ENCODE results near the gene BRSK1.

The BRSK1 gene

DNA sequence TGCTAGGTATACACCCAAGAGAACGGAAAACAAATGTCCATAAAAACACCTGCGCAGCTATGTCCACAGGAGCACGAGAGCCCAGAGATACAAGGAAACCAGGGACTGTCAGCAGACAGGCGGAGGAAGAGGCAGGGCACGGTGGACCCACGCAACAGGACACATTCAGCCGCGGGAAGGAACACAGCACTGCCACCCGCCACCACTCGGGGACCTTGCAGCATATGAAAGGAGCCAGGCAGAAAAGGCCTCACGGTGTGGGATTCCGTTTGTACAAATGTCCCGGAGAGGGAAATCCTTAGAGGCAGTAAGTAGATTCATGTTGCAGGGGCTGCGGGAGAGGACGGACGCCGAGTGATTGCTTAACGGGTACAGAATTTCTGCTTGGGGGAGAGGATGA is 11.7 kb upstream of the BRSK1 start:
- no peak for FAIRE-seq
- no peak for DNase-seq (ENCODE audit: insufficient read length, low spot score)

DNA sequence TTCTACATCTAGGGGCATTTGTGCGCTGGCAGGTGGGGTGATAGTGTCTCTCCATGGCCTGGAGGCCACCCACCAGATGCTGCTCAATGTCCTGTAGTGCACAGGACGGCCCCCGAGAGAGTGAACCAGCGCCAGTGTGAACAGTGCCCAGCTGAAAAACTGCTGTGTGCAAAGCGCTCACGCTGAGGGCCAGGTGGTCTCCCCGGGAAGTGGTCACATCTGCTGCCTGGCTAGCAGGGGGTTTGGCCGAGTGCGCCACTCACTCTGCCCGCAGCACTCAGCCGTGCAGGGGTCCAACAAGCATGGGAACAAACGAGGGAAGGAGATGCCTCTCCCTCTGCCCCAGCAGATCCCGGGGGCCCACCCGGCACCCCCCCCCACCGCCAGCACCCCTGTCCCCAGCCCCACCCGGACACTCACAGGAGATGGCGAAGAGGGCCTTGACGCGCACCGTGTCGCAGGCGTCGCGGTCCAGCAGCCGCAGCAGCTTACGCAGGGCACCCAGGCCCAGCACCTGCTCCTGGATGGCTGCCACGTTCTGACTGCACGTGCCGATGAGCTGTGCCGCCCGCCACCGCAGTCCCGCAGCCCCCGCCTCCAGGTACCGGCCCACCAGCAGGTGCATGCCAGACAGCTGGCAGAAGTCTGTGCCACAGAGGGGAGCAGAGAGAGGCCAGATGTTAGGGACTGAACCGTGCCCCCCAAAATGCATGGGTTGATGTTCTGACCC is 9.7 kb upstream of the BRSK1 start:
- FAIRE-seq (no peak), DNase-seq (ENCODE audit: insufficient read length, low spot score) (no peak)

- DNase-seq (ENCODE audit: insufficient read length, low spot score): no peak
These were observed 7.7 kb upstream of the BRSK1 start for GRCh38 chr19:55275851-55276719.

DNA sequence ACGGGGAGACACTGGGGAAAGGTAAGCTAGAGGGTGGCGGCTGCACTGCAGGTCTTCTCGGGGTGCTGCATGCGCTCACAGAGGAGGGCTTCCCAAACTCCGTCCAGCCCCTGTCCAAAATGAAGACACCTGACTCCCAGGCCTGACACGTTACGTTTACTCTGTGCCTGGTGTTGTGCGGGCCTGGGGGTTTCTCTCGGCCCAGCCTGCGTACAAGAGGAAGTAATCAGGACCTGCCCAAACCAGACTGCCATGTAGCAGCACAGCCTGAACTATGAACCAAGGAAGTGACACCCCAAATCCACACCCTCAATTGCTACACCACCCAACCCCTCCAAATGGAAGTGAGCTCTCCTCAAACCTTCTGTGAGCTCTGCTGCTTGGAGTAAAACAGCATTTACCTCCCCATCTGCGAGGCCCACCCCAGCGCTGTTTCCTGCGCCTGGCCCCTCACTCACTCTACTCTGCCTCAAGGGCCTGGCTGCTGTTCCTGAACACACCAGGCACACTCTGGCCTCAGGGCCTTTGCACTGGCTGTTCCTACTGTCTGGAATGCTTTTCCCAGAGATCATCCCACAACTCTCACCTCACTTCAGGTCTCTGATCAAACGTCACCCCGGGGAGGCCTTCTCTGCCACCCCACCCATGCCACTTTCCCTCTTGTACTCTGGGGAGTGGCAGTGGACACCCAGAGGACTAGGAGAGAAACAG is 6.9 kb upstream of the BRSK1 start:
- no peak for DNase-seq (ENCODE audit: insufficient read length, low spot score)
- FAIRE-seq: no peak

More at GRCh38 chr19:55275851-55276719, 7.7 kb upstream of the BRSK1 start:
- FAIRE-seq: no peak

DNA sequence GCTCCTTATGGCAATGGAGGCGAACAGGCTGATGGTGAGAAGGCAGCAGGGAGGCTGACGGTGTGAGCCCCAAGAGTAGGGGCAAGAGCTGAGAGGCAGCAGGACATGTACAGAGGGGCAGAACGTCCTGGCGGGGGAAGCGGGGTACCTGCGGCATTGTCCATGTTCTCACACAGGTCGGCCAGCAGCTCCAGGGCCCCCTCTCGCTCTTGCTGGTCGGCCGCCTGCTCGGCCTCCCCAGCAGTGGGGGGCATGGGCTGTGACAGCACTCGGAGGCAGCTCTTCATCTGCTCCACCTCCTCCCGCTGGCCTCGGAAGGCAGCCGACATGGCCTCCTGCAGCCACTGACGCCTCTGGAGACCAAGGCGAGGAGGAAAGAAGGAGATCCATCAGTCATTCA is 6.3 kb upstream of the BRSK1 start:
- FAIRE-seq (no peak), DNase-seq (ENCODE audit: insufficient read length, low spot score) (no peak)

DNA sequence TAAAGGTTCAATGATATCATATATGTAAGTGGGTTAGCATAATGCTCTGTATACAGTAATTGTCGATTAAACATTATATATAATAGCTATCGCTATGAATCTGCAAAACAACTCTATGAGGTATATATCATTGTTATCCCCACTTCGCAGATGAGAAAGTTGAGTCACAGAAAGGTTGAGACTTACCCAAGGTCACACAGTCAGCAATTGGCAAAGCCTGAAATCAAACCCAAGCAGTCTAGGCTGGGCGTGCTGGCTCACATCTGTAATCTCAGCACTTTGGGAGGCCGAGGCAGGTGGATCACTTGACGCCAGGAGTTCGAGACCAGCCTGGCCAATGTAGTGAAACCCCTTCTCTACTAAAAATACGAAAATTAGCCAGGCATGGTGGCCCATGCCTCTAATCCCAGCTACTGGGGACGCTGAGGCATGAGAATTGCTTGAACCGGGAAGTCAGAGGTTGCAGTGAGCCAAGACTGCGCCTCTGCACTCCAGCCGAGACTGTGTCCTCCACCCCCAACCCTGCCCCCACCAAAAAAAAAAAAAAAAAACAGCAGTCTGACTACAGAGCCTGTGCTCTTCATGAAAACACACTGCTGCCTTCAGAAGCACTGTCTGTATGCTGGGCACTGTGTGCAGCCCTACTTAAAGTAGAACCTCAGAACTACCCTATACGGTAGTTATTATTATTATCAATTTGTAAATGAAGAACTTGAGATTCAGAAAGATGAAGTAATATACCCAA is 5.2 kb upstream of the BRSK1 start:
- FAIRE-seq: no peak
- no peak for DNase-seq (ENCODE audit: insufficient read length, low spot score)

DNA sequence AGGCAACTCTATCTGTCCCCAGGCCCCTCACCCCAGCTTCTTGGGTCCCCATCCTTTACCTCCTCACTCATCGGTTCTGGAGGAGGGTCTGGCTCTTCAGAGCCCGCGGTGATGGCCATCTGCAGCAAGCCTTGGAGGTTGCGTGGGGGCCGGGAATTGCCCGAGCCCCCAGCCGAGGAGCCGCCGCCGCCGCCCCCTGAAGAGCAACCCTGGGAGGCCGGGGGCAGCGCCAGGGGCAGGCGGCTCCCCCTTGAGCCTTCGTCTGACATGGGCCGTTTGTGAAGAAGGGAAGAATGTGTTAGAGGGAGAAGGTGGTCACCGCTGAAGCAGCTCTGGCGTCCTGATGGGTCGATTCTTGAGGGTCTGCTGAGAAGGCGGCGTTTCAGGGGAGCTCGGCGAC is 4.5 kb upstream of the BRSK1 start:
- FAIRE-seq: no peak

GRCh38 chr19:55279770-55280643 is 3.8 kb upstream of the BRSK1 start, which contains the start of gene HSPBP1:
HSPBP1 (minus strand) TSS chr19:55280110; CDS start chr19:55279608, 502 bp downstream.
- DNase-seq (ENCODE audit: insufficient read length, low spot score) (peak; percentile 95), FAIRE-seq (peak; percentile 97)

More for the DNA sequence above, 4.5 kb upstream of the BRSK1 start:
- DNase-seq (ENCODE audit: insufficient read length, low spot score): no peak

DNA sequence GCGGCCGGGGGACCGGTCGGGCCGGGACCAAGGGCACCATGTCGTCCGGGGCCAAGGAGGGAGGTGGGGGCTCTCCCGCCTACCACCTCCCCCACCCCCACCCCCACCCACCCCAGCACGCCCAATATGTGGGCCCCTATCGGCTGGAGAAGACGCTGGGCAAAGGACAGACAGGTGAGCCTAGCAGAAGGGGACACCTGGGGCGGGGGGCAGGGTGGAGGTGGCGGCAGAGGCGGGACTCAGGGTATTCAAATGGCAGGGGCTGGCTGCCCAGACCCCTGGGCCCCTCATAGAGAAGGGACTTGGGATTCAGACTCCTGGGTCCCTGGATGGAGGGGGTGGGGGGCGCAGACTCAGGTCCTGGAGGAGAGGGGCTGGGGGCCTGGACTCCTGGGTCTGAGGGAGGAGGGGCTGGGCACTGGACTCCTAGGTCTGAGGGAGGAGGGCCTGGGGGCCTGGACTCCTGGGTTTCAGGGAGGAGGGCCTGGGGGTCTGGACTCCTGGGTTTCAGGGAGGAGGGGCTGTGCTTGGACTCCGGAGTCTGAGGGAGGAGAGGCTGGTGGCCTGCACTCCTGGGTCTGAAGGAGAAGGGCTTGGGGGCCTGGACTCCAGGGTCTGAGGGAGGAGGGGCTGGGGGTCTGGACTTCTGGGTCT is 735 bp downstream of the BRSK1 start:
- FAIRE-seq (no peak), DNase-seq (ENCODE audit: insufficient read length, low spot score) (no peak)

DNA sequence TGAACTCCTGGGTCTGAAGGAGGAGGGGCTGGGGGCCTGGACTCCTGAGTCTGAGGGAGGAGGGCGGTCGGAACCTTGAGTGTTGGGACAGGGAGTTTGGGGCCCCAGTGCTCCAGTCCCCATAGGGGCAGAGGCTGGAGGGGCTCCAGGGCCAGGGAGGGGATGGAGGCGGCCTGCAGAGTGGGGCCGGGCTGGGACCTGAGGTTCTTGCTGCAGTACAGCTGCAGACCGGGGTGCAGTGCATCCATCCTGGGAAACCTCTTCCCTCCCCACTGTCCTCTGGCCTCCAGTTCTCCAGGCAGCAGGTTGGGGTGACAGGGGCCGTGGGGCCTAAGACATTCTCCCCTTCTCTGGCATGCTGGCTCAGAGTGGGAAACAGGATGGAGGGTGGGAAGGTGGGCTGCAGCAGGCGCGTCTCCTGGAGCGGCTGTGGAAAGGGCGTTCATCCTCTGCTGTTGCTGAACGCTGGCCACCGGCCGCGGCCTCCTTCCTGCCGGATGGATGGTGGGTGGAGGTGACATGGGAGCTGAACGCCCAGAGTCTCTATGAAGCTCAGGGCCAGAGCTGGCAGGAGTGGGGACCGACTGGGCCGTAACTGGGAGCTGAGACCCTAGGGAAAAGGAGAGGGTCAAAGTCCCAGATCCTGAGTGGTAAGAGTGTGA is 1.6 kb downstream of the BRSK1 start:
- FAIRE-seq: no peak
- no peak for DNase-seq (ENCODE audit: insufficient read length, low spot score)

DNA sequence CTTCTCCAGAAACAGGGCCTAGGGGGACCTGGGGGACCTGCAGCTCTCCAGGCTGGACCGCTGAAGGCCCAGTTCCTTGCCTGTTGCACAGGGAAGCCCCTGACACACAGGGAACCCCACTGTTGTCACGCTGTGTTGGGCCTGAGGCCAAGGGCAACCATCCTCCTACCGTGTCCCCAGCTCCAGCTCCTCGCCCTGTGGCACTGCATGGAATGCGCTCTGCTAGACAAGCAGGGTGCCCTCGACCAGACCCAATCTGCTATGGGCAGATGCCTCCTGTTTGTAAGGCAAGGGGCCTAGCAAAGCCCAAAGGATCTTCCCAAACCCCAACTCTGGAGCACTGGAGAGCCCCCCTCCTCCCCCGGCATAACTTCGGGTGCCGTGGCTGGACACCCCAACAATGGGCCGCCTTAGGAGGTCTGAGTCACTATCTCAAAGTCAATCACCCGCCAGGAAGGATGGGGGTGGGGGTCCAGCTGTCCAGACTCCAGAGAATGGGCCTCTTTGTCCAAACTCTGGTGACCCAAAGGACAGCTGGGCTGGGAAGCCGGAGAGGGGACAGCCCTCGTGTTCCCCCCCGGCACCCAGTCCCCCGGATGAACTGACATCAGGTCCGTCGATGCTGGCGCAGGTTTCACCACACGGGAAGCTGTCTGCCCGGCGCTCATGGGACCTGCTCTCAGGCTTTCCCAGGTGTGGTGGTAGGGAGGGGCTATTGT is 3.7 kb downstream of the BRSK1 start:
- no peak for DNase-seq (ENCODE audit: insufficient read length, low spot score)
- no peak for FAIRE-seq

GRCh38 chr19:55289117-55289796 is 5.5 kb downstream of the BRSK1 start:
- DNase-seq (ENCODE audit: insufficient read length, low spot score) (no peak), FAIRE-seq (no peak)

- no peak for DNase-seq (ENCODE audit: insufficient read length, low spot score)
- FAIRE-seq: no peak
These were observed 13.5 kb downstream of the BRSK1 start for GRCh38 chr19:55297267-55297666.

DNA sequence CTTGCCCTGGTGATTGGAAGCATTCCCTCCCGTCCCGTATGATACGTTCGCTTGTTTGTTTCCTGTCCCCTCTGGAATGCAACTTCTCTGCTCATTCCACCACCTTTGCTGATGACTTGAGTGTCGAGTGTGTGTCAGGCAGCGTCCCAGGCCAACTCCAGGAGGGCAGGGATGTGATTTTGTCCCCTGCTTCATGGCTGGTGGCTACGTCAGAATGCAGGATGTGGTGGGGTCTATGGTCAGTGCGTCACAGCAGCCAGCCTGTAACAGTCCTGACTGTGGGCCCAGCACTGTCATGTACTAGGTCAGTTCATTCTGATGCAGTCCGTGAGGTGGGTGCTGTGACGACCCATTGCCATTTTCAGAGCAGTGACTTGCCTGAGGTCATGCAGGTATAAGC is 16.2 kb downstream of the BRSK1 start:
- no peak for DNase-seq (ENCODE audit: insufficient read length, low spot score)
- FAIRE-seq: no peak

DNA sequence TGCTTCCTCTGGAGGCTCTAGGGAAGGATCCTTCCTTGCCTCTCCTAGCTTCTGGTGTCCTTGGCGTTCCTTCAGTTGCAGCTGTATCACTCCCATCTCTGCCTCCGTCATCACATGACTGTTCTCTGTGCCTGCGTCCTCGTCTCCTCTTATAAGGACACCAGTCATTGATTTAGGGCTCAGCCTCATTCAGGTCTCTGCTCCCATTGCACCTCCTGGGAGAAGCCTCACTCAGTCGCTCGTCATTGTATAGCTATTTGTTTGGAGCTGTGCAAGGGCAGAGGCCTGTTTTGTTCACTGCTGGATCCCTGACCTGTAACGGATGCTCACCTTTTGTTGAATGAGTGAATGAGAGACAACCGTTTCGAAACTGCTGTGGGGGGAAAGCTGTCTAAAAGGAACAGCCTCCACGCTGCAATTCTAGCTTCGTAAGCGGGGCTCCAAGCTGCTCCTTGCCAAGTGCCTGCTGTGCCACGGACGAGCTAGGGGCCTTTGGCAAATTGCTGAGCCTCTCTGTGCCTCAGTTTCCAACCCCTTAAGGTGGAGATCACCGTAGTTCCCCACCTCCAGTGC is 17.2 kb downstream of the BRSK1 start:
- DNase-seq (ENCODE audit: insufficient read length, low spot score): no peak
- no peak for FAIRE-seq

GRCh38 chr19:55301459-55302317 is 17.9 kb downstream of the BRSK1 start:
- FAIRE-seq (peak; percentile 74), DNase-seq (ENCODE audit: insufficient read length, low spot score) (peak; percentile 98)
